Gastrocnemius medialis (tissue), 4 donors: ENCODE data around the gene PCDH9. TPM values are rescaled to one million over a fixed set of nuclear protein-coding genes. Genes with fewer than 3 reads are reported as not detected.

Experiments used
- ATAC-seq, 2 donors: fragments of 150-250 bp; one replicate each; pipeline ENCODE4 v1.9.1; 2016
- DNase-seq, 2 donors: peaks; one replicate each; pipeline ENCODE4 v3.0.0-alpha.2; 2019
- H3K27ac ChIP-seq, 4 donors: fragments of 200-600 bp; sonication (generic); 1 replicate in 1 of 4; 2 replicates in 3 of 4; pipeline ENCODE4 v1.5.1; 2016 to 2018; ENCODE audit warnings: mild to moderate bottlenecking in 2 of 4, moderate library complexity in 1 of 4
- H3K27me3 ChIP-seq, 3 donors: fragments of 200-600 bp; sonication (generic) in 2 of 3; 1 replicate in 1 of 3; 2 replicates in 2 of 3; pipeline versions ENCODE4 v1.5.1 to v1.6.0; 2016 to 2019; ENCODE audit warnings: mild to moderate bottlenecking in 1 of 3, moderate library complexity in 1 of 3
- H3K36me3 ChIP-seq, 2 donors: fragments of 200-600 bp; sonication (generic) in 1 of 2; one replicate each; pipeline ENCODE4 v1.5.1; 2017 to 2018
- H3K4me1 ChIP-seq, 2 donors: fragments of 200-600 bp; sonication (generic) in 1 of 2; one replicate each; pipeline ENCODE4 v1.5.1; 2016 to 2017; ENCODE audit warnings: mild to moderate bottlenecking in 2 of 2
- H3K4me3 ChIP-seq, 4 donors: fragments of 200-600 bp; sonication (generic) in 3 of 4; 1 replicate in 1 of 4; 2 replicates in 3 of 4; pipeline ENCODE4 v1.5.1; 2016 to 2019; ENCODE audit warnings: mild to moderate bottlenecking in 2 of 4
- H3K9me3 ChIP-seq, 3 donors: fragments of 200-600 bp; sonication (generic) in 2 of 3; 1 replicate in 1 of 3; 2 replicates in 2 of 3; pipeline ENCODE4 v1.5.1; 2016 to 2019
- POLR2A ChIP-seq, 2 donors: fragments of 450-650 bp; IDR thresholded peaks; one replicate each; pipeline ENCODE4 v1.6.1; 2017; ENCODE audit warnings: antibody characterized with exemption in 2 of 2, mild to moderate bottlenecking in 2 of 2, moderate library complexity in 2 of 2
- in situ Hi-C, 4 donors: fragments of 200-750 bp; cut with MboI; loops; one replicate each; pipeline versions ENCODE4 v1.15.0 to v1.8.0; 2017; ENCODE audit warnings: low sequenced_read_pairs in 4 of 4
- intact Hi-C: fragments of 100-400 bp; cut with DNase I; formaldehyde crosslinking; loops from one replicate; pipeline ENCODE4 v1.15.1; 2023; ENCODE audit warnings: low total_unique reads
- total RNA-seq, 4 donors: library from RNA; depleted of rRNA; stranded (reverse); fragments of >200 nt; gene quantifications; one replicate each; pipeline versions ENCODE4 v1.1.0 to v1.2.3, GENCODE V29; 2016
- TF ChIP-seq, protein P1 (sequence below), 5 experiments: fragments of 450-650 bp in 3 of 5; fragments of 200-600 bp in 2 of 5; sonication (generic) in 2 of 5; IDR thresholded peaks in 4 of 5; conservative IDR thresholded peaks in 1 of 5; 1 replicate in 4 of 5; 2 replicates in 1 of 5; pipeline ENCODE4 v1.5.1; 2016 to 2019; ENCODE audit warnings: antibody characterized with exemption in 5 of 5, mild to moderate bottlenecking in 3 of 5, moderate library complexity in 3 of 5

PCDH9 gene
- total RNA-seq, 4 donors from 2014 or later, result 1.4 to 2.1 (median 1.9) TPM

DNA sequence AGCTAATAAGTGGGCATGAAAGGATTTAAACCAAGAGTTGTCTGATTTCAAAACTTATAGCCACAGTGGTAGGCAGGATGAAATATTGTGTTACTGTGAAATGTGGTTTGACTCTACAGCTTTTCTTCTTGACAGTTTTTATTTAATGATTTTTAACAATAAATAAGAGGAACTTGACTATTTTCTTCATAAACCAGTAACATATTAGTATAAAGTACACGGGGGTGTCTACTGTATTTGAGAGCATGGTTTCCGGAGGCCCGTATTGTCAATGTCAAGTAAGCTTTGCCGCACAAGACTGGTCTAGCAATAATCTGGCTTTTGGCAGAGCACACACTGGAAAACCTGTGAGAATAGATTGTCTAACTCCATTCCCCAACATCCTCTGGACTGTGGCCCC lies 894.5 kb downstream of the PCDH9 start:
- H3K9me3 ChIP-seq, result no peaks in the 10 kb centered on the region
- TF ChIP-seq POLR2A (IDR thresholded peaks at IDR 0.05), result no peak
- TF ChIP-seq, protein P1, sequence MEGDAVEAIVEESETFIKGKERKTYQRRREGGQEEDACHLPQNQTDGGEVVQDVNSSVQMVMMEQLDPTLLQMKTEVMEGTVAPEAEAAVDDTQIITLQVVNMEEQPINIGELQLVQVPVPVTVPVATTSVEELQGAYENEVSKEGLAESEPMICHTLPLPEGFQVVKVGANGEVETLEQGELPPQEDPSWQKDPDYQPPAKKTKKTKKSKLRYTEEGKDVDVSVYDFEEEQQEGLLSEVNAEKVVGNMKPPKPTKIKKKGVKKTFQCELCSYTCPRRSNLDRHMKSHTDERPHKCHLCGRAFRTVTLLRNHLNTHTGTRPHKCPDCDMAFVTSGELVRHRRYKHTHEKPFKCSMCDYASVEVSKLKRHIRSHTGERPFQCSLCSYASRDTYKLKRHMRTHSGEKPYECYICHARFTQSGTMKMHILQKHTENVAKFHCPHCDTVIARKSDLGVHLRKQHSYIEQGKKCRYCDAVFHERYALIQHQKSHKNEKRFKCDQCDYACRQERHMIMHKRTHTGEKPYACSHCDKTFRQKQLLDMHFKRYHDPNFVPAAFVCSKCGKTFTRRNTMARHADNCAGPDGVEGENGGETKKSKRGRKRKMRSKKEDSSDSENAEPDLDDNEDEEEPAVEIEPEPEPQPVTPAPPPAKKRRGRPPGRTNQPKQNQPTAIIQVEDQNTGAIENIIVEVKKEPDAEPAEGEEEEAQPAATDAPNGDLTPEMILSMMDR (IDR thresholded peaks at IDR 0.05 in 4 of 5, conservative IDR thresholded peaks at IDR 0.05 in 1 of 5), result no peak
- ATAC-seq, result no peak
- H3K4me3 ChIP-seq, result no peak overlapping the region
- H3K27ac ChIP-seq, result no peak overlapping the region
- H3K4me1 ChIP-seq, result no peaks in the 10 kb centered on the region
- intact Hi-C loops, result no loop called here
- H3K27me3 ChIP-seq, result no peaks in the 10 kb centered on the region
- no peaks in the 10 kb centered on the region for H3K36me3 ChIP-seq
- DNase-seq, result no peak
- in situ Hi-C loops, result no loop called here

DNA sequence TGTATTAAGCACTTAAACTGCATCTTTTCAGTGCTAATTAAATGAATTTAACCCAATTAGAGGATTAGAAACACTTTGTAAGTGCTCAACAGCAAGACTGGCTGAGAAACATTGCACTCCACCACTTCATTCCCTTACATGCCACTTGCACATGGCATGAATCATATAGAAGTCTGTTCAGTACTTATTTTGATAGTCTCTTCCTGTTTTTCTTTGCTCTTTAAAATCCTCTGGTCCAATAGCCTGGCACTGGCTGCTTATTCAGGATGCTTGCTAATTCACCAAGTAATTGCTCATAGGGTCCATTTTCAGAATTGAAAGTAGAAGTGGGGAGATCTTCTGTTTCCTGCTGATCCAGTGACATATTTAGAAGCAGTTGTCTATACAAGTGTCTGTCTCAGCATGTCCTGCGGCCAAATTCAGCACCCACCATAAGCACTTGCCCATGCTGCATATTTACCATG lies 900.1 kb downstream of the PCDH9 start:
- ATAC-seq (no peak), DNase-seq (no peak)
- TF ChIP-seq, protein P1 (IDR thresholded peaks at IDR 0.05 in 4 of 5, conservative IDR thresholded peaks at IDR 0.05 in 1 of 5), result no peak
- TF ChIP-seq POLR2A (IDR thresholded peaks at IDR 0.05), result no peak
- Histone ChIP-seq H3K36me3 (no peaks in the 10 kb centered on the region), H3K4me1 (no peaks in the 10 kb centered on the region), H3K27me3 (no peaks in the 10 kb centered on the region), H3K27ac (no peak overlapping the region), H3K9me3 (no peaks in the 10 kb centered on the region), H3K4me3 (no peak overlapping the region)
- intact Hi-C loops, result no loop called here
- in situ Hi-C loops, result no loop called here

DNA sequence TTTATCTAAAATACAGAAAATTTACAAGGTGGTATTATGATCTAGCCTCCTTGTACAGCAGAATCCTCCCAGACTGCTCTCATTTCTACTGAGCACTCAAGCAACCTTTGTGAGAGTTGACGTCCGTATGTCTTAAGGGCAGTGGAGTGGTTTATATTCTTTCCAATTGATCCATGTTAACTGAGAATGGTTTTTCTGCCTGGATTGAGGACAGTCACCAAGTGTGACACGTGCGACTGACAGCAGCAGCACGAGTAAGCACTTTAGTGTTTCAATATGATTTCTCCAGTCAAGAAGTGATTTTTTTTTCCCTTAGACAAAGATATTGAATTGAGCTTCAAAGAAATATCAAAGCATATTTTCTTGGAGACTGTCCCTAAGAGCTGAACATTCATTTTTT lies 901.7 kb downstream of the PCDH9 start:
- TF ChIP-seq, protein P1 (IDR thresholded peaks at IDR 0.05 in 4 of 5, conservative IDR thresholded peaks at IDR 0.05 in 1 of 5), result no peak
- no peak for TF ChIP-seq POLR2A (IDR thresholded peaks at IDR 0.05)
- Histone ChIP-seq H3K4me1 (no peaks in the 10 kb centered on the region), H3K4me3 (no peak overlapping the region), H3K36me3 (no peaks in the 10 kb centered on the region), H3K27me3 (no peaks in the 10 kb centered on the region), H3K27ac (no peak overlapping the region), H3K9me3 (no peaks in the 10 kb centered on the region)
- DNase-seq (no peak), ATAC-seq (no peak)
- in situ Hi-C loops, result no loop called here
- intact Hi-C loops, result no loop called here

DNA sequence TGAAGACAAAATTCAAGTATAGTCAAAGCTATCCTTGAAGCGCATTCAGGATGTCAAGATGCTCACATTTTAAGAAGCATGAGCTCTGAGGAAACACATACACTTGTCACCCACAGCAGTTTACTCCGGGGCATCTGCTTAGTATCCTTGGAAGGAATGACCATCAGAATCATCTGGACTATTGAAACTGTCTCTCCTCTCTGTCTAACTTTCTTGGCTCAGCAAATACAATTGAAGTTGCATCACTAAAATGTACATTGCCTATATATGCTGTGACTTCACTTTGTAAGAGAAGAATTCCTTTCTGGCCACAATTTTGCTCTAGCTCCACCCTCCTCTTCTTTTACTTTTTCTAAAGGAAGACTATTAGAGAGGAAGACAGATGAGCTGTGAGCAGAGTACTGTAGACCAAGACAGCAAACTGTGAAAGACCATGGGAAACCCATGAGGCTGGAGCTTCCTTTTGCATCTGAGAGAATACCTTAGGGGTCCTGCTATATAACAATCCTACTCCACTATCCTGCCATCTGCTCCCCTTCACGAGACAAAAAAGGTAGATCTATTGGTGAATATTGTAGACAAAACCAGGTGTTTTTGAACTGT lies 906.3 kb downstream of the PCDH9 start:
- ATAC-seq (no peak), DNase-seq (no peak)
- intact Hi-C loops, result no loop called here
- no peak for TF ChIP-seq POLR2A (IDR thresholded peaks at IDR 0.05)
- TF ChIP-seq, protein P1 (IDR thresholded peaks at IDR 0.05 in 4 of 5, conservative IDR thresholded peaks at IDR 0.05 in 1 of 5), result no peak
- Histone ChIP-seq H3K4me3 (no peak overlapping the region), H3K9me3 (no peaks in the 10 kb centered on the region), H3K4me1 (no peaks in the 10 kb centered on the region), H3K36me3 (no peaks in the 10 kb centered on the region), H3K27ac (no peak overlapping the region), H3K27me3 (no peaks in the 10 kb centered on the region)
- in situ Hi-C loops, result no loop called here

DNA sequence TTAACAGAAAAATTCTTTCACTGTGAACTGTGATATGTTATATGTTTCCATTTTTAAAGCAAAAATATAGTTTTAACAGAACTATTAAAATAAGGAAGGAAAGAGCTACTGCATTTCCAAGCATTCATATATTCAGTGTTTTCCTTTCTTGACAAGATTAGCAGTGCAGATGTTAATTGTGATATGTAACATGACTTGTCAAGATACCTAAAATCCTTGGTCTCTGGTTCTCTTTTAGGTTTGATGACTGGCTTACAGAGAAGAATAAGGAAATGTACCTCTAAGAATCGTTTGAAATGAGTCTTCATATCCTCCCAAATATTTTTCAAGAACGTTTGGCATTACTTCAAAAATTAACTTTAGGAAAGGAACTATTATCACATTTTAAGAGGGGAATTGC lies 907.2 kb downstream of the PCDH9 start:
- in situ Hi-C loops (no loop called here), intact Hi-C loops (no loop called here)
- TF ChIP-seq POLR2A (IDR thresholded peaks at IDR 0.05), result no peak
- TF ChIP-seq, protein P1 (IDR thresholded peaks at IDR 0.05 in 4 of 5, conservative IDR thresholded peaks at IDR 0.05 in 1 of 5), result no peak

More for the DNA sequence above, 907.2 kb downstream of the PCDH9 start:
- Histone ChIP-seq H3K9me3 (no peaks in the 10 kb centered on the region), H3K4me3 (no peak overlapping the region), H3K36me3 (no peaks in the 10 kb centered on the region), H3K4me1 (no peaks in the 10 kb centered on the region), H3K27ac (no peak overlapping the region), H3K27me3 (no peaks in the 10 kb centered on the region)
- no peak for DNase-seq
- ATAC-seq, result no peak
